ENCODE results near the gene CPNE5.

- no peak for TF ChIP-seq REST (IDR thresholded peaks at IDR 0.05; ENCODE audit: insufficient replicate concordance, low read depth)
- no peak for TF ChIP-seq CTCF (IDR thresholded peaks at IDR 0.05; ENCODE audit: insufficient read depth, low read length)
- TF ChIP-seq POLR2AphosphoS5 (IDR thresholded peaks at IDR 0.05; ENCODE audit: low read depth) = no peak
- no peak for TF ChIP-seq GABPA (IDR thresholded peaks at IDR 0.05; ENCODE audit: low read depth)
Measured at GRCh38 chr6:36832313-36832712, 6.9 kb downstream of the CPNE5 start.
